Endodermal cell (in vitro differentiated cells): ENCODE results near the gene AP1G2. TPM values are rescaled to one million over a fixed set of nuclear protein-coding genes. Genes with fewer than 3 reads are reported as not detected.

Experiments used
- DNase-seq: peaks from one replicate; pipeline ENCODE4 v3.0.0-alpha.2; 2017
- H3K27ac ChIP-seq: 2 replicates; pipeline ENCODE4 v1.5.1; 2013; ENCODE audit warnings: mild to moderate bottlenecking, low read depth, low read length, moderate library complexity
- H3K27me3 ChIP-seq: 2 replicates; pipeline ENCODE4 v1.6.1; 2013; ENCODE audit warnings: mild to moderate bottlenecking, low read length, moderate library complexity; ENCODE audit not compliant: insufficient read depth, control insufficient read depth, poor library complexity, severe bottlenecking
- H3K36me3 ChIP-seq: 2 replicates; pipeline ENCODE4 v1.7.0; 2013; ENCODE audit warnings: mild to moderate bottlenecking, low read length, moderate library complexity; ENCODE audit not compliant: control insufficient read depth, insufficient read depth
- H3K4me1 ChIP-seq: one replicate; pipeline ENCODE4 v1.7.0; 2013; ENCODE audit warnings: low read length; ENCODE audit not compliant: control insufficient read depth, insufficient read depth
- H3K4me3 ChIP-seq: 2 replicates; pipeline ENCODE4 v1.5.1; 2013; ENCODE audit warnings: mild to moderate bottlenecking, low read length, moderate library complexity
- H3K9ac ChIP-seq: 2 replicates; pipeline ENCODE4 v1.6.1; 2013; ENCODE audit warnings: mild to moderate bottlenecking, low read length, moderate library complexity; ENCODE audit not compliant: poor library complexity, severe bottlenecking; ENCODE audit errors: extremely low read depth
- H3K9me3 ChIP-seq: 2 replicates; pipeline ENCODE4 v1.6.1; 2013; ENCODE audit warnings: mild to moderate bottlenecking, low read length, moderate library complexity; ENCODE audit not compliant: control insufficient read depth
- H3K27ac Mint-ChIP-seq: 2 replicates; pipeline ENCODE4 v1.8.0; 2020; ENCODE audit warnings: mixed read lengths
- H3K27me3 Mint-ChIP-seq: 2 replicates; pipeline ENCODE4 v1.8.0; 2021; ENCODE audit warnings: mild to moderate bottlenecking, mixed read lengths; ENCODE audit not compliant: insufficient read depth
- H3K36me3 Mint-ChIP-seq: 2 replicates; pipeline ENCODE4 v1.8.0; 2020; ENCODE audit warnings: low read depth, mixed read lengths
- H3K4me1 Mint-ChIP-seq: 2 replicates; pipeline ENCODE4 v1.8.0; 2020; ENCODE audit warnings: mixed read lengths
- H3K4me3 Mint-ChIP-seq: 2 replicates; pipeline ENCODE4 v1.8.0; 2020; ENCODE audit warnings: mild to moderate bottlenecking, moderate library complexity, mixed read lengths
- H3K9me3 Mint-ChIP-seq: 2 replicates; pipeline ENCODE4 v1.8.0; 2020; ENCODE audit warnings: mild to moderate bottlenecking, mixed read lengths
- WGBS, 2 experiments: methylation state at CpG; one replicate each; pipeline versions ENCODE4 v1.1.5 to v1.1.7; 2013; ENCODE audit warnings: missing lambda C conversion rate in 2 of 2, mixed read lengths in 1 of 2; ENCODE audit not compliant: insufficient coverage in 1 of 2, insufficient read length in 1 of 2; 5-methylcytosine and 5-hydroxymethylcytosine counted together
- total RNA-seq, 2 donors: library from RNA; stranded (reverse); fragmentation: NEBNext Ultra II Directional in 1 of 2; extraction: Animal tissue kit (Norgen Biotek cat#: 25700) in 1 of 2; gene quantifications; 2 replicates in 1 of 2; 3 replicates in 1 of 2; pipeline ENCODE4 v1.2.1, GENCODE V29; 2021
- TF ChIP-seq, protein P1 (sequence below): fragments of 200-600 bp; sonication (generic); conservative IDR thresholded peaks from 2 replicates; pipeline ENCODE4 v1.5.0; 2021; ENCODE audit warnings: antibody characterized with exemption, mild to moderate bottlenecking

The AP1G2 gene
- total RNA-seq, 2 donors from 2014 or later, result 203 to 209 TPM

DNA sequence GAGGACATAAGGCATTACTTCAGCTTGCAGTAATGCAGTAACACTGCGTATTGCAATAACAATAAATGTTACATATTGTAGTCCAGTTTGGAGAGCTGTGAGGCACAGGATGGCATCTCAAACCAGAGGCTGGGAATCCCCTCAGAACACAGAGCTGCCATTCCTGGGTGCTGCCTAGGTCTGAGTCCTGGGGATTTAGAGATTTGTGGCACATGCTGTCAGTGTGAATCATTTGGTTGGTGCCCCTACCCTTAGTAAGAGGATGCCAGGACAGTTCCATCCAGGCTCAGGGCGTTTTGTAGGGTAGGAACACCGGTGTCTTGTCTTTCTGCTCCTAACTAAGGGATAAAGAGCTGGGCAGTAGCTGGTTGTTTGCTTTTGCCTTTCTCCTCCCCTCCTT, 38.6 kb downstream of the AP1G2 start:
- H3K4me1 ChIP-seq, result no peaks in the 10 kb centered on the region
- Mint-ChIP-seq H3K4me1 (peaks cover 5% of the 10 kb centered on the region), H3K9me3 (no peaks in the 10 kb centered on the region), H3K4me3 (no peak overlapping the region), H3K27ac (no peak overlapping the region), H3K27me3 (no peaks in the 10 kb centered on the region), H3K36me3 (peaks cover 36% of the 10 kb centered on the region)
- H3K4me3 ChIP-seq, result no peak overlapping the region
- no peak for DNase-seq
- no peaks in the 10 kb centered on the region for H3K9me3 ChIP-seq
- 85 to 97% methylated on average over 3 of the region's 3 CpGs for WGBS, 2 experiments
- no peaks in the 10 kb centered on the region for H3K27me3 ChIP-seq
- no peak overlapping the region for H3K27ac ChIP-seq
- H3K36me3 ChIP-seq, result peaks cover 13% of the 10 kb centered on the region
- TF ChIP-seq, protein P1, sequence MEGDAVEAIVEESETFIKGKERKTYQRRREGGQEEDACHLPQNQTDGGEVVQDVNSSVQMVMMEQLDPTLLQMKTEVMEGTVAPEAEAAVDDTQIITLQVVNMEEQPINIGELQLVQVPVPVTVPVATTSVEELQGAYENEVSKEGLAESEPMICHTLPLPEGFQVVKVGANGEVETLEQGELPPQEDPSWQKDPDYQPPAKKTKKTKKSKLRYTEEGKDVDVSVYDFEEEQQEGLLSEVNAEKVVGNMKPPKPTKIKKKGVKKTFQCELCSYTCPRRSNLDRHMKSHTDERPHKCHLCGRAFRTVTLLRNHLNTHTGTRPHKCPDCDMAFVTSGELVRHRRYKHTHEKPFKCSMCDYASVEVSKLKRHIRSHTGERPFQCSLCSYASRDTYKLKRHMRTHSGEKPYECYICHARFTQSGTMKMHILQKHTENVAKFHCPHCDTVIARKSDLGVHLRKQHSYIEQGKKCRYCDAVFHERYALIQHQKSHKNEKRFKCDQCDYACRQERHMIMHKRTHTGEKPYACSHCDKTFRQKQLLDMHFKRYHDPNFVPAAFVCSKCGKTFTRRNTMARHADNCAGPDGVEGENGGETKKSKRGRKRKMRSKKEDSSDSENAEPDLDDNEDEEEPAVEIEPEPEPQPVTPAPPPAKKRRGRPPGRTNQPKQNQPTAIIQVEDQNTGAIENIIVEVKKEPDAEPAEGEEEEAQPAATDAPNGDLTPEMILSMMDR, result no peak
- H3K9ac ChIP-seq, result no peak overlapping the region

DNA sequence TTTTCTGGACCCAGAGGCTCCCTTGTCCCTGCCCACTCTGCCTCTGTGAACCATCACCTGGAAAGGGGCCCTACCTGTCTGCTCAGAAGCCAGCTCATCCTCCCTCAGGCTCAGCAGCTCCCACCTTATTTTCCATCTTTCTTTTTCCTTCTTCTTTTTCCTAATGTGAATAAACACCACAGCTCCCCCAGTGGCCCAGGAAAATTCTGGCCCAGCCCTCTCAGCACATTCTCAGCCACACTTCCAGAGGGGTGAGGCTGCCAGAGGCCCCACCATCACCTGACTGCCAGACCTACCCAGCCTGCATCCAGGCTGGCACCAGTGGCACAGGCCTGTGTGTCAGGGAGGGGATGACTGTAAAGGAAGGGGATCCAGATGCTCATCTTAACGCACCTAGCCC, 39.0 kb downstream of the AP1G2 start:
- 93 to 100% methylated on average over 1 of the region's 1 CpG for WGBS, 2 experiments
- Mint-ChIP-seq H3K27me3 (no peaks in the 10 kb centered on the region), H3K4me3 (no peak overlapping the region), H3K27ac (peak overlapping the region; percentile 28), H3K36me3 (peaks cover 36% of the 10 kb centered on the region), H3K4me1 (peaks cover 5% of the 10 kb centered on the region), H3K9me3 (no peaks in the 10 kb centered on the region)
- H3K27me3 ChIP-seq, result no peaks in the 10 kb centered on the region
- H3K4me3 ChIP-seq, result no peak overlapping the region
- H3K4me1 ChIP-seq, result no peaks in the 10 kb centered on the region
- H3K27ac ChIP-seq, result no peak overlapping the region
- H3K9me3 ChIP-seq, result no peaks in the 10 kb centered on the region
- no peak overlapping the region for H3K9ac ChIP-seq
- TF ChIP-seq, protein P1, result peak; percentile 68
- peak; percentile 82 for DNase-seq
- H3K36me3 ChIP-seq, result peaks cover 13% of the 10 kb centered on the region

DNA sequence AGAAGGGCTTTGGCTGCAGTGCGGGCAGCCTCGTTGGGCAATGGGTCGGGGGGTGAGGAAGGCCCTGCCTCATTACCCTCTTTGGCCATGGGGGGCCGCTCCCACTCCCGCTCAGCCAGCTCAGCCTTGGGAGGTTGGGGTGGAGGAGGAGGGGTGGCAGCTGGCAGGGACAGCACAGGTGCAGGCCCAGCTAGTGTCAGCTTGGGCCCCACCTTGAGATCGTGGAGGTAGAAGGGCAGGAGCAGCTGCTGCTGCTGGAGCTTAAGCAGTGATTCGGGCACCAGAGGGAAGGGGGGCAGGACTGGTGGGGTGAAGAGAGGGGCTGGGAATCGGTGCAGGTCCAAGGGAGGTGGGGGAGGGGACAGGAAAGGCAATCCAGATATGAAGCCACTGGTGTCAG, 42.0 kb downstream of the AP1G2 start:
- H3K36me3 ChIP-seq, result peaks cover 10% of the 10 kb centered on the region
- DNase-seq, result no peak
- H3K27ac Mint-ChIP-seq, result no peak overlapping the region
- H3K4me3 Mint-ChIP-seq, result no peak overlapping the region
- H3K9me3 Mint-ChIP-seq, result no peaks in the 10 kb centered on the region
- H3K27me3 ChIP-seq, result no peaks in the 10 kb centered on the region
- no peaks in the 10 kb centered on the region for H3K27me3 Mint-ChIP-seq
- WGBS, 2 experiments, result 80 to 93% methylated on average over 1 to 8 of the region's 8 CpGs
- TF ChIP-seq, protein P1, result no peak
- no peak overlapping the region for H3K9ac ChIP-seq
- no peak overlapping the region for H3K27ac ChIP-seq
- H3K9me3 ChIP-seq, result no peaks in the 10 kb centered on the region
- no peak overlapping the region for H3K4me3 ChIP-seq
- no peaks in the 10 kb centered on the region for H3K4me1 ChIP-seq
- peaks cover 28% of the 10 kb centered on the region for H3K36me3 Mint-ChIP-seq
- peaks cover 9% of the 10 kb centered on the region for H3K4me1 Mint-ChIP-seq
